ENCODE measurements around the gene STRAP. TPM values are rescaled to one million over a fixed set of nuclear protein-coding genes. Genes with fewer than 3 reads are reported as not detected.

Gene STRAP
- total RNA-seq, 4 donors from 2014 or later, result 24.5 to 45.4 (median 37.7) TPM

GRCh38 chr12:15856097-15856982, 25.8 kb upstream of the STRAP start:
- TF ChIP-seq POLR2AphosphoS5 (IDR thresholded peaks at IDR 0.05), result no peak
- peak; percentile 60 to 66 for TF ChIP-seq CTCF (IDR thresholded peaks at IDR 0.05)
- H3K9me3 ChIP-seq, result no peaks in the 10 kb centered on the region
- H3K4me3 ChIP-seq, result no peak overlapping the region
- DNase-seq (ENCODE audit: low spot score in 2 of 2), result no peak
- H3K27me3 ChIP-seq, result peaks cover 5% of the 10 kb centered on the region
- 37% methylated on average over 8 of the region's 8 CpGs for WGBS
- no peaks in the 10 kb centered on the region for H3K36me3 ChIP-seq
- no peak overlapping the region for H3K27ac ChIP-seq
- peaks cover 3% of the 10 kb centered on the region for H3K4me1 ChIP-seq

GRCh38 chr12:15858353-15858752, 23.8 kb upstream of the STRAP start:
- peaks cover 5% of the 10 kb centered on the region for H3K27me3 ChIP-seq
- WGBS, result 40% methylated on average over 2 of the region's 2 CpGs

GRCh38 chr12:15859116-15859515, 23.1 kb upstream of the STRAP start:
- H3K27ac ChIP-seq, result no peak overlapping the region
- no peaks in the 10 kb centered on the region for H3K9me3 ChIP-seq
- 76% methylated on average over 4 of the region's 4 CpGs for WGBS
- no peak for DNase-seq (ENCODE audit: low spot score in 2 of 2)
- no peak for TF ChIP-seq EP300 (IDR thresholded peaks at IDR 0.05)
- TF ChIP-seq POLR2AphosphoS5 (IDR thresholded peaks at IDR 0.05), result no peak
- no peak for TF ChIP-seq POLR2A (IDR thresholded peaks at IDR 0.05)
- TF ChIP-seq CTCF (IDR thresholded peaks at IDR 0.05), result no peak
- peaks cover 5% of the 10 kb centered on the region for H3K27me3 ChIP-seq
- no peak overlapping the region for H3K4me3 ChIP-seq
- H3K4me1 ChIP-seq, result peaks cover 3% of the 10 kb centered on the region
- H3K36me3 ChIP-seq, result no peaks in the 10 kb centered on the region

More at GRCh38 chr12:15858353-15858752, 23.8 kb upstream of the STRAP start:
- Histone ChIP-seq H3K36me3 (no peaks in the 10 kb centered on the region), H3K4me1 (peaks cover 3% of the 10 kb centered on the region), H3K27ac (no peak overlapping the region), H3K4me3 (no peak overlapping the region), H3K9me3 (no peaks in the 10 kb centered on the region)
- no peak for TF ChIP-seq EP300 (IDR thresholded peaks at IDR 0.05)
- no peak for TF ChIP-seq POLR2A (IDR thresholded peaks at IDR 0.05)
- no peak for TF ChIP-seq POLR2AphosphoS5 (IDR thresholded peaks at IDR 0.05)
- no peak for TF ChIP-seq CTCF (IDR thresholded peaks at IDR 0.05)
- DNase-seq (ENCODE audit: low spot score in 2 of 2), result no peak

- Histone ChIP-seq H3K36me3 (no peaks in the 10 kb centered on the region), H3K9me3 (no peaks in the 10 kb centered on the region), H3K4me1 (no peaks in the 10 kb centered on the region), H3K27me3 (peaks cover 5% of the 10 kb centered on the region), H3K4me3 (no peak overlapping the region), H3K27ac (no peak overlapping the region)
- WGBS, result 65% methylated on average over 1 of the region's 1 CpG
- TF ChIP-seq POLR2AphosphoS5 (IDR thresholded peaks at IDR 0.05), result no peak
- no peak for DNase-seq (ENCODE audit: low spot score in 2 of 2)
These were observed 20.8 kb upstream of the STRAP start for GRCh38 chr12:15861404-15861803.

GRCh38 chr12:15862840-15863239, 19.3 kb upstream of the STRAP start:
- Histone ChIP-seq H3K27me3 (peaks cover 5% of the 10 kb centered on the region), H3K4me1 (no peaks in the 10 kb centered on the region), H3K27ac (no peak overlapping the region), H3K4me3 (no peak overlapping the region), H3K36me3 (no peaks in the 10 kb centered on the region), H3K9me3 (no peaks in the 10 kb centered on the region)
- 90% methylated on average over 1 of the region's 1 CpG for WGBS
- no peak for TF ChIP-seq CTCF (IDR thresholded peaks at IDR 0.05)
- no peak for TF ChIP-seq EP300 (IDR thresholded peaks at IDR 0.05)
- no peak for TF ChIP-seq POLR2A (IDR thresholded peaks at IDR 0.05)
- TF ChIP-seq POLR2AphosphoS5 (IDR thresholded peaks at IDR 0.05), result no peak
- no peak for DNase-seq (ENCODE audit: low spot score in 2 of 2)
